ENCODE results near the gene TSPOAP1. TPM values are rescaled to one million over a fixed set of nuclear protein-coding genes. Genes with fewer than 3 reads are reported as not detected.

TSPOAP1 gene
- total RNA-seq, 1 donor from 2014 or later = 39.7 TPM

- Mint-ChIP-seq H3K36me3 (ENCODE audit: unreplicated experiment) (peaks cover 5% of the 10 kb centered on the region), H3K4me3 (ENCODE audit: unreplicated experiment) (no peak overlapping the region), H3K4me1 (ENCODE audit: low read depth, unreplicated experiment) (no peaks in the 10 kb centered on the region), H3K27me3 (ENCODE audit: unreplicated experiment) (peaks cover 6% of the 10 kb centered on the region), H3K27ac (ENCODE audit: unreplicated experiment) (no peak overlapping the region), H3K9me3 (ENCODE audit: unreplicated experiment) (peaks cover 2% of the 10 kb centered on the region)
- no peak for DNase-seq
- TF ChIP-seq, protein P1, sequence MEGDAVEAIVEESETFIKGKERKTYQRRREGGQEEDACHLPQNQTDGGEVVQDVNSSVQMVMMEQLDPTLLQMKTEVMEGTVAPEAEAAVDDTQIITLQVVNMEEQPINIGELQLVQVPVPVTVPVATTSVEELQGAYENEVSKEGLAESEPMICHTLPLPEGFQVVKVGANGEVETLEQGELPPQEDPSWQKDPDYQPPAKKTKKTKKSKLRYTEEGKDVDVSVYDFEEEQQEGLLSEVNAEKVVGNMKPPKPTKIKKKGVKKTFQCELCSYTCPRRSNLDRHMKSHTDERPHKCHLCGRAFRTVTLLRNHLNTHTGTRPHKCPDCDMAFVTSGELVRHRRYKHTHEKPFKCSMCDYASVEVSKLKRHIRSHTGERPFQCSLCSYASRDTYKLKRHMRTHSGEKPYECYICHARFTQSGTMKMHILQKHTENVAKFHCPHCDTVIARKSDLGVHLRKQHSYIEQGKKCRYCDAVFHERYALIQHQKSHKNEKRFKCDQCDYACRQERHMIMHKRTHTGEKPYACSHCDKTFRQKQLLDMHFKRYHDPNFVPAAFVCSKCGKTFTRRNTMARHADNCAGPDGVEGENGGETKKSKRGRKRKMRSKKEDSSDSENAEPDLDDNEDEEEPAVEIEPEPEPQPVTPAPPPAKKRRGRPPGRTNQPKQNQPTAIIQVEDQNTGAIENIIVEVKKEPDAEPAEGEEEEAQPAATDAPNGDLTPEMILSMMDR (IDR thresholded peaks at IDR 0.05; ENCODE audit: partially characterized antibody, unreplicated experiment) = no peak
Observed at GRCh38 chr17:58269557-58270291, 58.9 kb downstream of the TSPOAP1 start.

GRCh38 chr17:58268774-58269556 lies 59.6 kb downstream of the TSPOAP1 start:
- peaks cover 5% of the 10 kb centered on the region for H3K36me3 Mint-ChIP-seq (ENCODE audit: unreplicated experiment)

GRCh38 chr17:58268326-58268725 lies 60.3 kb downstream of the TSPOAP1 start:
- peaks cover 6% of the 10 kb centered on the region for H3K27me3 Mint-ChIP-seq (ENCODE audit: unreplicated experiment)
- no peaks in the 10 kb centered on the region for H3K4me1 Mint-ChIP-seq (ENCODE audit: low read depth, unreplicated experiment)
- peaks cover 5% of the 10 kb centered on the region for H3K36me3 Mint-ChIP-seq (ENCODE audit: unreplicated experiment)
- no peak for DNase-seq
- H3K27ac Mint-ChIP-seq (ENCODE audit: unreplicated experiment) = no peak overlapping the region
- H3K9me3 Mint-ChIP-seq (ENCODE audit: unreplicated experiment) = peaks cover 2% of the 10 kb centered on the region
- TF ChIP-seq, protein P1 (IDR thresholded peaks at IDR 0.05; ENCODE audit: partially characterized antibody, unreplicated experiment) = no peak
- no peak overlapping the region for H3K4me3 Mint-ChIP-seq (ENCODE audit: unreplicated experiment)

More at GRCh38 chr17:58268774-58269556, 59.6 kb downstream of the TSPOAP1 start:
- no peak for DNase-seq
- no peak overlapping the region for H3K4me3 Mint-ChIP-seq (ENCODE audit: unreplicated experiment)
- TF ChIP-seq, protein P1 (IDR thresholded peaks at IDR 0.05; ENCODE audit: partially characterized antibody, unreplicated experiment) = no peak
- no peaks in the 10 kb centered on the region for H3K4me1 Mint-ChIP-seq (ENCODE audit: low read depth, unreplicated experiment)
- peaks cover 6% of the 10 kb centered on the region for H3K27me3 Mint-ChIP-seq (ENCODE audit: unreplicated experiment)
- H3K9me3 Mint-ChIP-seq (ENCODE audit: unreplicated experiment) = peaks cover 2% of the 10 kb centered on the region
- no peak overlapping the region for H3K27ac Mint-ChIP-seq (ENCODE audit: unreplicated experiment)

DNA sequence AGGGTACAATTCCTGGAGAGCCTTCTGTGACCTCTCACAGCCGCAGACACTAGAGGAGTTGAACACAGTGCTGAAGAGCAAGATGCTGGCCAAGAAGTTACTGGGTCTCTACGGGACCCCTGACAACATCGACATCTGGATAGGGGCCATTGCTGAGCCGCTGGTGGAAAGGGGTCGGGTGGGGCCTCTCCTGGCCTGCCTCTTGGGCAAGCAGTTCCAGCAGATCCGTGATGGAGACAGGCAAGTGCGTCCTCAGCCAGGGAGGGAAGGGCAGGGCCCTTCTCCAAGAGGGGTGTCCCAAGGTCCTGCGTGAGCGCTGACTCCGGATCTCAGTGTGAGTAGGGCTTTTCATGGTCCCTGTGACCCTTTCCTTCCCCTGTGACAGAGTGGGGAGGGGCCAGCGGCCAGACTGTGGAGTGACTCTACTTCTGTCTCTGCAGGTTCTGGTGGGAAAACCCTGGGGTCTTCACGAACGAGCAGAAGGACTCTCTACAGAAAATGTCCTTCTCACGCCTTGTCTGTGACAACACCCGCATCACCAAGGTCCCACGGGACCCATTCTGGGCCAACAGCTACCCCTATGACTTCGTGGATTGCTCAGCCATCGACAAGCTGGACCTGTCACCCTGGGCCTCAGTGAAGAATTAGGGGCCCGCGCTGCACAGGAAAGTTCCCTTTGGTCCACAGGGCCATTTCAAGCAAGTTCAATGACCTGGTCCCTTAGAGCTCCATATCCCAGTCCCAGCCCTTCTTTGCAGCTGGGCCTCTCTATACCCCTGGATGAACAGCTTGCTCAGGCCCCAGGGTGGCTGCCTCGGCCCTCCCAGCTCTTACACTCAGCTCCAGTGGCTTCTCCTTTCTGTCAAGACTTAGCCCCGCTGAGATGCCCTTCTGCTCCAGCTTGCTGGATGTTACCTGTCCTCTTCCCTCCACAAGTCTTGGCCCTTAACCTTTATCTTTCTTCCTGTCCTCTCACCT lies 61.0 kb downstream of the TSPOAP1 start:
- Mint-ChIP-seq H3K27ac (ENCODE audit: unreplicated experiment) (no peak overlapping the region), H3K4me3 (ENCODE audit: unreplicated experiment) (no peak overlapping the region), H3K4me1 (ENCODE audit: low read depth, unreplicated experiment) (no peaks in the 10 kb centered on the region), H3K36me3 (ENCODE audit: unreplicated experiment) (peaks cover 5% of the 10 kb centered on the region), H3K9me3 (ENCODE audit: unreplicated experiment) (peaks cover 2% of the 10 kb centered on the region), H3K27me3 (ENCODE audit: unreplicated experiment) (peaks cover 2% of the 10 kb centered on the region)
- TF ChIP-seq, protein P1 (IDR thresholded peaks at IDR 0.05; ENCODE audit: partially characterized antibody, unreplicated experiment) = no peak
- DNase-seq = no peak

All from glutamatergic neuron (in vitro differentiated cells).